SK-N-SH (cell line): Measurements from ENCODE around the gene DYNLT1. TPM values are rescaled to one million over a fixed set of nuclear protein-coding genes. Genes with fewer than 3 reads are reported as not detected.

ENCODE experiments used
- CTCF ChIA-PET: fragments of 300-600, 350-600 bp; formaldehyde crosslinking; extraction: SDS; loops from one replicate; lab custom pipeline; 2021; lab: Yijun Ruan, JAX
- POLR2A ChIA-PET: fragments of 350-600 bp; sonication (Branson Sonifier 250); formaldehyde crosslinking; extraction: SDS; loops from one replicate; lab custom pipeline; 2020; ENCODE audit warnings: antibody characterized with exemption, inconsistent platforms; lab: Yijun Ruan, JAX
- DNase-seq: peaks from one replicate; pipeline ENCODE4 v3.0.0; 2012
- H2AFZ ChIP-seq: fragments of 200-600 bp; sonication (generic); 2 replicates; pipeline ENCODE4 v1.8.1; 2016; ENCODE audit warnings: antibody characterized with exemption, mild to moderate bottlenecking, low read depth
- H3F3A ChIP-seq: fragments of 200-600 bp; sonication (generic); replicated peaks from 2 replicates; pipeline ENCODE3; 2016; ENCODE audit warnings: antibody characterized with exemption, mild to moderate bottlenecking; ENCODE audit not compliant: insufficient read depth
- H3K27ac ChIP-seq, 2 experiments: fragments of 200-500 bp in 1 of 2; fragments of 200-600 bp in 1 of 2; sonication (Bioruptor generic) in 1 of 2; sonication (generic), shearing (Covaris generic) in 1 of 2; 2 replicates each; pipeline versions ENCODE4 v1.5.1 to v1.6.1; 2014 to 2016; ENCODE audit warnings: low read depth in 2 of 2, inconsistent platforms in 1 of 2, low read length in 1 of 2, mild to moderate bottlenecking in 1 of 2, mixed read lengths in 1 of 2
- H3K27me3 ChIP-seq: fragments of 200-600 bp; sonication (generic), shearing (Covaris generic); 2 replicates; pipeline ENCODE4 v1.6.1; 2016; ENCODE audit warnings: mixed run types; ENCODE audit not compliant: insufficient read depth
- H3K36me3 ChIP-seq, 2 experiments: fragments of 200-500 bp in 1 of 2; fragments of 200-600 bp in 1 of 2; sonication (Bioruptor generic) in 1 of 2; sonication (generic) in 1 of 2; replicated peaks in 1 of 2; 2 replicates each; pipeline versions ENCODE3 to v1.5.1; 2014 to 2016; ENCODE audit warnings: low read length in 1 of 2, mild to moderate bottlenecking in 1 of 2; ENCODE audit not compliant: insufficient read depth in 2 of 2, control insufficient read depth in 1 of 2
- H3K4me1 ChIP-seq, 2 experiments: fragments of 200-500 bp in 1 of 2; fragments of 200-600 bp in 1 of 2; sonication (Bioruptor generic) in 1 of 2; sonication (generic), shearing (Covaris generic) in 1 of 2; 2 replicates each; pipeline versions ENCODE4 v1.5.1 to v1.6.1; 2014 to 2016; ENCODE audit warnings: low read depth in 1 of 2, low read length in 1 of 2, mixed run types in 1 of 2; ENCODE audit not compliant: insufficient read depth in 2 of 2, control insufficient read depth in 1 of 2
- H3K4me2 ChIP-seq: fragments of 200-600 bp; sonication (generic), shearing (Covaris generic); 2 replicates; pipeline ENCODE4 v1.6.1; 2017; ENCODE audit warnings: mixed run types
- H3K4me3 ChIP-seq, 2 experiments: fragments of 200-500 bp in 1 of 2; fragments of 200-600 bp in 1 of 2; sonication (Bioruptor generic) in 1 of 2; sonication (generic), shearing (Covaris generic) in 1 of 2; 2 replicates each; pipeline versions ENCODE4 v1.5.1 to v1.8.1; 2014 to 2016; ENCODE audit warnings: low read depth in 2 of 2, inconsistent platforms in 1 of 2, low read length in 1 of 2, mild to moderate bottlenecking in 1 of 2, mixed read lengths in 1 of 2, moderate library complexity in 1 of 2
- H3K79me2 ChIP-seq: fragments of 200-600 bp; sonication (generic); 2 replicates; pipeline ENCODE4 v1.8.1; 2017; ENCODE audit warnings: mild to moderate bottlenecking; ENCODE audit not compliant: insufficient read depth
- H3K9ac ChIP-seq: fragments of 200-600 bp; sonication (generic); 2 replicates; pipeline ENCODE4 v1.6.1; 2017; ENCODE audit warnings: mixed run types
- H3K9me2 ChIP-seq: fragments of 200-600 bp; sonication (generic); 2 replicates; pipeline ENCODE4 v1.6.1; 2017; ENCODE audit warnings: mixed run types
- H3K9me3 ChIP-seq: fragments of 200-600 bp; sonication (generic); 2 replicates; pipeline ENCODE4 v1.6.1; 2017; ENCODE audit warnings: mixed run types, mild to moderate bottlenecking, moderate library complexity
- H4K20me1 ChIP-seq: fragments of 200-600 bp; sonication (generic); 2 replicates; pipeline ENCODE4 v1.6.1; 2017; ENCODE audit warnings: mild to moderate bottlenecking, mixed run types; ENCODE audit not compliant: insufficient read depth
- CTCF ChIP-seq: fragments of 200-600 bp; sonication (generic); IDR thresholded peaks from 2 replicates; pipeline ENCODE4 v1.6.1; 2017; ENCODE audit warnings: antibody characterized with exemption, mild to moderate bottlenecking, moderate library complexity
- ELF1 ChIP-seq: IDR thresholded peaks from 2 replicates; pipeline ENCODE4 v1.4.0; 2012
- FOSL2 ChIP-seq: IDR thresholded peaks from 2 replicates; pipeline ENCODE4 v1.4.0; 2012; ENCODE audit warnings: low read depth, mild to moderate bottlenecking, moderate library complexity, borderline replicate concordance
- FOXJ3 ChIP-seq: sonication (generic); formaldehyde crosslinking; IDR thresholded peaks from 2 replicates; pipeline ENCODE4 v1.5.1; 2020; ENCODE audit warnings: mild to moderate bottlenecking, missing genetic modification reagents
- FOXM1 ChIP-seq: IDR thresholded peaks from 2 replicates; pipeline ENCODE4 v1.4.0; 2012; ENCODE audit warnings: low read depth, mild to moderate bottlenecking
- GABPA ChIP-seq: IDR thresholded peaks from 2 replicates; pipeline ENCODE4 v1.4.0; 2012; ENCODE audit warnings: low read depth, mild to moderate bottlenecking
- GATA2 ChIP-seq: sonication (generic); formaldehyde crosslinking; IDR thresholded peaks from 2 replicates; pipeline ENCODE4 v1.5.0; 2020; ENCODE audit warnings: mild to moderate bottlenecking, missing genetic modification reagents
- JUND ChIP-seq: IDR thresholded peaks from 2 replicates; pipeline ENCODE4 v1.4.0; 2012
- MEF2A ChIP-seq: IDR thresholded peaks from 2 replicates; pipeline ENCODE4 v1.4.0; 2012; ENCODE audit warnings: low read depth, borderline replicate concordance
- NFIC ChIP-seq: IDR thresholded peaks from 2 replicates; pipeline ENCODE4 v1.4.0; 2012; ENCODE audit warnings: borderline replicate concordance
- NRF1 ChIP-seq: IDR thresholded peaks from 2 replicates; pipeline ENCODE4 v1.6.1; 2012; ENCODE audit warnings: low read depth, mild to moderate bottlenecking, low read length
- PBX3 ChIP-seq: IDR thresholded peaks from 2 replicates; pipeline ENCODE4; 2012
- RAD21 ChIP-seq: IDR thresholded peaks from 2 replicates; pipeline ENCODE4 v1.6.1; 2012; ENCODE audit warnings: mild to moderate bottlenecking, low read length
- RFX5 ChIP-seq: IDR thresholded peaks from 2 replicates; pipeline ENCODE4 v1.6.1; 2012; ENCODE audit warnings: mild to moderate bottlenecking, improper control_type of control experiment, low read length
- SMC3 ChIP-seq: IDR thresholded peaks from 2 replicates; pipeline ENCODE4 v1.6.1; 2012; ENCODE audit warnings: low read depth, low read length, improper control_type of control experiment
- TAF1 ChIP-seq: IDR thresholded peaks from 2 replicates; pipeline ENCODE4 v1.6.1; 2012; ENCODE audit warnings: low read depth, mild to moderate bottlenecking, low read length, moderate library complexity, borderline replicate concordance
- TCF12 ChIP-seq: IDR thresholded peaks from 2 replicates; pipeline ENCODE4 v1.4.0; 2012
- TEAD4 ChIP-seq: IDR thresholded peaks from 2 replicates; pipeline ENCODE4 v1.4.0; 2012; ENCODE audit warnings: mild to moderate bottlenecking, borderline replicate concordance; ENCODE audit not compliant: insufficient read depth
- YY1 ChIP-seq: IDR thresholded peaks from 2 replicates; pipeline ENCODE4 v1.4.0; 2012; ENCODE audit warnings: low read depth, mild to moderate bottlenecking
- WGBS: methylation state at CpG from one replicate; pipeline ENCODE4 v1.1.6; 2017; ENCODE audit warnings: low lambda C conversion rate; 5-methylcytosine and 5-hydroxymethylcytosine counted together
- polyA plus RNA-seq, 3 experiments: library from polyadenylated mRNA; depleted of rRNA; stranded (reverse); fragments of >200 nt; gene quantifications; 2 replicates each; pipeline ENCODE4 v1.2.3, GENCODE V29; 2012

Gene DYNLT1
- polyA plus RNA-seq, 1 of the 3 experiments (the other 2 are of a cell fraction), result 306 TPM

GRCh38 chr6:158648682-158649131 lies 4.2 kb upstream of the DYNLT1 start (continued):
- peak; percentile 55; the same call in 1 of the 2 replicates for TF ChIP-seq PBX3
- TF ChIP-seq SMC3, result no peak
- TF ChIP-seq TEAD4, result 0 out of 2 replicates have a peak, but pooled peaks have one; percentile 53
- no peak for TF ChIP-seq TAF1
- TF ChIP-seq ELF1, result no peak
- no peak for TF ChIP-seq RAD21
- no peak for TF ChIP-seq FOXJ3 (CRISPR knock-in tag)
- peak; percentile 87 for TF ChIP-seq JUND
- TF ChIP-seq CTCF, result no peak
- TF ChIP-seq YY1, result no peak
- no peak for TF ChIP-seq FOXM1
- TF ChIP-seq GABPA, result no peak
- peak; percentile 78; the same call in 1 of the 2 replicates for TF ChIP-seq MEF2A
- no peak for TF ChIP-seq RFX5
- TF ChIP-seq TCF12, result peak; percentile 73
- TF ChIP-seq NRF1, result no peak
- TF ChIP-seq FOSL2, result peak; percentile 88
- no peak for TF ChIP-seq GATA2 (CRISPR knock-in tag)

GRCh38 chr6:158647501-158647900 lies 3.0 kb upstream of the DYNLT1 start:
- POLR2A ChIA-PET, result no interaction called here
- Histone ChIP-seq H3K9ac (no peak overlapping the region), H3K27me3 (no peaks in the 10 kb centered on the region), H3K27ac (peak overlapping the region in 1 of 2 experiments; percentile 94; a peak in 1 of 4 replicates), H3K4me1 (peaks cover 12 to 14% of the 10 kb centered on the region in 2 experiments), H3K36me3 (no peaks in the 10 kb centered on the region), H3K4me3 (no peak overlapping the region), H3F3A (peaks cover 42% of the 10 kb centered on the region), H3K9me3 (no peaks in the 10 kb centered on the region), H3K9me2 (no peaks in the 10 kb centered on the region), H3K4me2 (no peak overlapping the region), H2AFZ (no peak overlapping the region), H3K79me2 (peaks cover 19% of the 10 kb centered on the region), H4K20me1 (no peaks in the 10 kb centered on the region)
- TF ChIP-seq TCF12, result peak; percentile 26; the same call in 1 of the 2 replicates
- peak; percentile 44 for TF ChIP-seq NFIC
- no peak for TF ChIP-seq JUND
- 67% methylated on average over 4 of the region's 4 CpGs for WGBS
- CTCF ChIA-PET, result interaction anchor here (1.7 to 7.7 kb wide), 2 partner anchors 44 to 426 kb away, joined by 5 to 46 read pairs; no protein-coding TSS in a partner anchor
- no peak for DNase-seq
